CD14-positive monocyte (primary cell): ENCODE measurements around the gene SYNGAP1. TPM values are rescaled to one million over a fixed set of nuclear protein-coding genes. Genes with fewer than 3 reads are reported as not detected.

Source experiments
- DNase-seq, 3 donors: peaks; one replicate each; pipeline ENCODE4 v3.0.0-alpha.2; 2011 to 2022
- H2AFZ ChIP-seq: 2 replicates; pipeline ENCODE4 v1.6.0; 2012; ENCODE audit warnings: mild to moderate bottlenecking, low read depth, low read length, inconsistent platforms; ENCODE audit not compliant: insufficient read depth, poor library complexity, severe bottlenecking
- H3K27ac ChIP-seq, 2 donors: 1 replicate in 1 of 2; 2 replicates in 1 of 2; pipeline ENCODE4 v1.5.1; 2012 to 2013; ENCODE audit warnings: low read length in 2 of 2, control low read depth in 1 of 2, inconsistent platforms in 1 of 2, low read depth in 1 of 2, mild to moderate bottlenecking in 1 of 2
- H3K27me3 ChIP-seq, 2 donors: one replicate each; pipeline versions ENCODE4 v1.6.0 to v1.6.1; 2011 to 2013; ENCODE audit warnings: low read length in 2 of 2; ENCODE audit not compliant: control insufficient read depth in 2 of 2, insufficient read depth in 2 of 2
- H3K36me3 ChIP-seq, 2 donors: replicated peaks in 1 of 2; 1 replicate in 1 of 2; 2 replicates in 1 of 2; pipeline versions ENCODE4 v1.5.1 to v1.6.1; 2012 to 2013; ENCODE audit warnings: low read length in 2 of 2, control low read depth in 1 of 2, inconsistent platforms in 1 of 2, mild to moderate bottlenecking in 1 of 2; ENCODE audit not compliant: insufficient read depth in 2 of 2, control insufficient read depth in 1 of 2
- H3K4me1 ChIP-seq, 2 donors: 1 replicate in 1 of 2; 2 replicates in 1 of 2; pipeline versions ENCODE4 v1.5.1 to v1.6.1; 2012 to 2013; ENCODE audit warnings: low read length in 2 of 2, control low read depth in 1 of 2, inconsistent platforms in 1 of 2, mild to moderate bottlenecking in 1 of 2, moderate library complexity in 1 of 2; ENCODE audit not compliant: insufficient read depth in 2 of 2, control insufficient read depth in 1 of 2
- H3K4me2 ChIP-seq: replicated peaks from 2 replicates; pipeline ENCODE3; 2012; ENCODE audit warnings: low read length, moderate library complexity, mild to moderate bottlenecking; ENCODE audit not compliant: poor library complexity, severe bottlenecking; ENCODE audit errors: extremely low read depth
- H3K4me3 ChIP-seq, 3 experiments: fragments of 200-600 bp in 1 of 3; sonication (generic) in 1 of 3; replicated peaks in 1 of 3; 1 replicate in 2 of 3; 2 replicates in 1 of 3; pipeline ENCODE4 v1.5.1; 2011 to 2013; ENCODE audit warnings: low read length in 3 of 3, mild to moderate bottlenecking in 3 of 3, control low read depth in 2 of 3, low read depth in 2 of 3, inconsistent platforms in 1 of 3, moderate library complexity in 1 of 3
- H3K79me2 ChIP-seq: 2 replicates; pipeline ENCODE4 v1.6.0; 2012; ENCODE audit warnings: mild to moderate bottlenecking, control low read depth, inconsistent platforms, low read length, moderate library complexity; ENCODE audit not compliant: insufficient read depth
- H3K9ac ChIP-seq: 2 replicates; pipeline ENCODE4 v1.6.0; 2017; ENCODE audit warnings: low read length, mild to moderate bottlenecking; ENCODE audit not compliant: insufficient read depth, poor library complexity, severe bottlenecking
- H3K9me3 ChIP-seq, 2 donors: replicated peaks in 1 of 2; 1 replicate in 1 of 2; 2 replicates in 1 of 2; pipeline versions ENCODE4 v1.5.1 to v1.6.1; 2012 to 2013; ENCODE audit warnings: low read length in 2 of 2, control low read depth in 1 of 2; ENCODE audit not compliant: control insufficient read depth in 1 of 2, insufficient read depth in 1 of 2
- H4K20me1 ChIP-seq: 2 replicates; pipeline ENCODE4 v1.6.0; 2012; ENCODE audit warnings: mild to moderate bottlenecking, low read length, control low read depth, moderate library complexity; ENCODE audit not compliant: insufficient read depth
- H3K27ac Mint-ChIP-seq, 7 donors: one replicate each; pipeline ENCODE4 v1.8.0; 2020; ENCODE audit warnings: mild to moderate bottlenecking in 7 of 7, mixed read lengths in 7 of 7, moderate library complexity in 6 of 7, inconsistent platforms in 2 of 7
- H3K27me3 Mint-ChIP-seq, 3 donors: one replicate each; pipeline ENCODE4 v1.8.0; 2021 to 2022; ENCODE audit warnings: low read depth in 3 of 3, mild to moderate bottlenecking in 3 of 3, mixed read lengths in 3 of 3, moderate library complexity in 3 of 3, inconsistent platforms in 1 of 3
- H3K36me3 Mint-ChIP-seq, 2 donors: one replicate each; pipeline ENCODE4 v1.8.0; 2020; ENCODE audit warnings: mixed read lengths in 2 of 2, inconsistent platforms in 1 of 2, mild to moderate bottlenecking in 1 of 2
- H3K4me1 Mint-ChIP-seq: one replicate; pipeline ENCODE4 v1.8.0; 2020; ENCODE audit warnings: mild to moderate bottlenecking, mixed read lengths
- H3K4me3 Mint-ChIP-seq, 2 donors: one replicate each; pipeline ENCODE4 v1.8.0; 2020; ENCODE audit warnings: mild to moderate bottlenecking in 2 of 2, mixed read lengths in 2 of 2, moderate library complexity in 1 of 2
- H3K9me3 Mint-ChIP-seq, 7 donors: one replicate each; pipeline ENCODE4 v1.8.0; 2020 to 2022; ENCODE audit warnings: mixed read lengths in 7 of 7, mild to moderate bottlenecking in 6 of 7, moderate library complexity in 6 of 7, inconsistent platforms in 2 of 7
- WGBS: methylation state at CpG from one replicate; pipeline ENCODE4 v1.1.5; 2013; ENCODE audit warnings: missing lambda C conversion rate; ENCODE audit not compliant: insufficient coverage; 5-methylcytosine and 5-hydroxymethylcytosine counted together
- intact Hi-C, 2 donors: fragments of 100-400 bp; cut with micrococcal nuclease; formaldehyde crosslinking; loops; one replicate each; pipeline versions ENCODE4 v1.15.0 to v1.15.1; 2023
- polyA plus RNA-seq, 3 donors: library from polyadenylated mRNA; depleted of rRNA in 1 of 3; unstranded in 2 of 3; stranded (reverse) in 1 of 3; fragments of 300-500 nt in 2 of 3; fragments of >200 nt in 1 of 3; fragmentation: Illumina TruSeq in 2 of 3; gene quantifications; 1 replicate in 2 of 3; 2 replicates in 1 of 3; pipeline ENCODE4 v1.2.3, GENCODE V29; 2012 to 2021
- TF ChIP-seq, protein P1 (sequence below): fragments of 200-600 bp; IDR thresholded peaks from one replicate; pipeline ENCODE4 v1.8.0; 2022; ENCODE audit warnings: antibody characterized with exemption, mild to moderate bottlenecking

Gene SYNGAP1
- polyA plus RNA-seq, 3 donors, result 4.0 TPM; not detected in 2

DNA sequence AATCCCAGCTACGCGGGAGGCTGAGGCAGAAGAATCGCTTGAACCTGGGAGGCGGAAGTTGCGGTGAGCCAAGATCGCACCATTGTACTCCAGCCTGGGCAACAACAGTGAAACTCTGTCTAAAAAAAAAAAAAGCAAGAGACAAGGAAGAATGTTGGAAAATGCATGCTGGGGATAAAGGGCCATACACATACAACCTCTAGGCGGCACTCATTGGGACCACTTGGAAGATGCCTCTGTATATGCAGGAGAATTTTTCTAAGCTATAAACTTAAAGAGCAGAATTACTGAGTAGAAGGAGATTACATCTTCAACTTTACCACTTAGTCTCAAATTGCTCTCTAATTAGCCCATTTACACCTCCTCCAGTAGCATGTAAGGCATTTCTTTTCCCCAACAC, 77.3 kb downstream of the SYNGAP1 start:
- no peaks in the 10 kb centered on the region for H3K4me1 Mint-ChIP-seq
- Histone ChIP-seq H3K9me3 (no peaks in the 10 kb centered on the region), H3K4me1 (no peaks in the 10 kb centered on the region), H3K79me2 (no peaks in the 10 kb centered on the region), H3K9ac (no peak overlapping the region), H2AFZ (no peak overlapping the region), H3K4me2 (no peak overlapping the region), H3K36me3 (no peaks in the 10 kb centered on the region), H3K4me3 (no peak overlapping the region), H3K27me3 (no peaks in the 10 kb centered on the region), H3K27ac (no peak overlapping the region), H4K20me1 (no peaks in the 10 kb centered on the region)
- no peaks in the 10 kb centered on the region for H3K36me3 Mint-ChIP-seq
- WGBS, result 98% methylated on average over 6 of the region's 7 CpGs
- TF ChIP-seq, protein P1, sequence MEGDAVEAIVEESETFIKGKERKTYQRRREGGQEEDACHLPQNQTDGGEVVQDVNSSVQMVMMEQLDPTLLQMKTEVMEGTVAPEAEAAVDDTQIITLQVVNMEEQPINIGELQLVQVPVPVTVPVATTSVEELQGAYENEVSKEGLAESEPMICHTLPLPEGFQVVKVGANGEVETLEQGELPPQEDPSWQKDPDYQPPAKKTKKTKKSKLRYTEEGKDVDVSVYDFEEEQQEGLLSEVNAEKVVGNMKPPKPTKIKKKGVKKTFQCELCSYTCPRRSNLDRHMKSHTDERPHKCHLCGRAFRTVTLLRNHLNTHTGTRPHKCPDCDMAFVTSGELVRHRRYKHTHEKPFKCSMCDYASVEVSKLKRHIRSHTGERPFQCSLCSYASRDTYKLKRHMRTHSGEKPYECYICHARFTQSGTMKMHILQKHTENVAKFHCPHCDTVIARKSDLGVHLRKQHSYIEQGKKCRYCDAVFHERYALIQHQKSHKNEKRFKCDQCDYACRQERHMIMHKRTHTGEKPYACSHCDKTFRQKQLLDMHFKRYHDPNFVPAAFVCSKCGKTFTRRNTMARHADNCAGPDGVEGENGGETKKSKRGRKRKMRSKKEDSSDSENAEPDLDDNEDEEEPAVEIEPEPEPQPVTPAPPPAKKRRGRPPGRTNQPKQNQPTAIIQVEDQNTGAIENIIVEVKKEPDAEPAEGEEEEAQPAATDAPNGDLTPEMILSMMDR, result no peak
- H3K27ac Mint-ChIP-seq, result no peak overlapping the region
- peaks cover 4 to 10% (median 8%) of the 10 kb centered on the region in 3 donors for H3K27me3 Mint-ChIP-seq
- H3K9me3 Mint-ChIP-seq, result peaks cover 0 to 2% (median 0%) of the 10 kb centered on the region in 7 donors
- intact Hi-C loops, result no loop called here
- DNase-seq, result no peak
- no peak overlapping the region for H3K4me3 Mint-ChIP-seq

DNA sequence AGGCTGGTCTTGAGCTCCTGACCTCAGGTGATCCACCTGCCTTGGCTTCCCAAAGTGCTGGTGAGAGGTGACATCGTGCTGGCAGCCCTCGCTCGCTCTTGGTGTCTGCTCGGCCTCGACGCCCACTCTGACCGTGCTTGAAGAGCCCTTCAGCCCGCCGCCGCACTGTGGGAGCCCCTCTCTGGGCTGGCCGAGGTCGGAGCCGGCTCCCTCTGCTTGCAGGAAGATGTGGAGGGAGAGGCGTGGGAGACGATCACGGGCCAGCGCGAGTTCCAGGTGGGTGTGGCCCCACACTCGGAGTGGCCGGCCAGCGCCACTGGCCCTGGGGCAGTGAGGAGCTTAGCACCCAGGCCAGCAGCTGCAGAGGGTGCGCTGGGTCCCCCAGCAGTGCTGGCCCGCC, 82.6 kb downstream of the SYNGAP1 start:
- no peaks in the 10 kb centered on the region for H3K4me1 ChIP-seq
- H3K4me1 Mint-ChIP-seq, result peaks cover 4% of the 10 kb centered on the region
- no peaks in the 10 kb centered on the region for H3K36me3 ChIP-seq
- no peak overlapping the region for H3K9ac ChIP-seq
- DNase-seq, result no peak
- no peak overlapping the region for H3K27ac Mint-ChIP-seq
- H3K9me3 ChIP-seq, result peaks cover 0 to 12% of the 10 kb centered on the region in 2 donors
- no peak overlapping the region for H3K4me3 Mint-ChIP-seq
- H3K9me3 Mint-ChIP-seq, result peaks cover 2 to 10% (median 7%) of the 10 kb centered on the region in 7 donors
- no peak overlapping the region for H3K4me2 ChIP-seq
- no peak overlapping the region for H3K4me3 ChIP-seq
- peaks cover 0 to 3% (median 0%) of the 10 kb centered on the region in 3 donors for H3K27me3 Mint-ChIP-seq
- no peaks in the 10 kb centered on the region for H3K27me3 ChIP-seq
- H3K79me2 ChIP-seq, result no peaks in the 10 kb centered on the region
- 92% methylated on average over 21 of the region's 23 CpGs for WGBS
- TF ChIP-seq, protein P1, result no peak
- H4K20me1 ChIP-seq, result no peaks in the 10 kb centered on the region
- no peak overlapping the region for H2AFZ ChIP-seq
- intact Hi-C loops, result no loop called here
- no peaks in the 10 kb centered on the region for H3K36me3 Mint-ChIP-seq
- H3K27ac ChIP-seq, result no peak overlapping the region
